HG03442 (cell line): Measurements from ENCODE around the gene LRP3.

ENCODE experiments used
- ATAC-seq: cut with Tn5 transposase; IDR thresholded peaks from one replicate; pipeline ENCODE4 v1.9.1; 2021; ENCODE audit warnings: mild to moderate bottlenecking, moderate library complexity; ENCODE audit not compliant: unreplicated experiment

Gene LRP3

GRCh38 chr19:33251076-33251475 is 56.9 kb downstream of the LRP3 start:
- ATAC-seq, result no peak

DNA sequence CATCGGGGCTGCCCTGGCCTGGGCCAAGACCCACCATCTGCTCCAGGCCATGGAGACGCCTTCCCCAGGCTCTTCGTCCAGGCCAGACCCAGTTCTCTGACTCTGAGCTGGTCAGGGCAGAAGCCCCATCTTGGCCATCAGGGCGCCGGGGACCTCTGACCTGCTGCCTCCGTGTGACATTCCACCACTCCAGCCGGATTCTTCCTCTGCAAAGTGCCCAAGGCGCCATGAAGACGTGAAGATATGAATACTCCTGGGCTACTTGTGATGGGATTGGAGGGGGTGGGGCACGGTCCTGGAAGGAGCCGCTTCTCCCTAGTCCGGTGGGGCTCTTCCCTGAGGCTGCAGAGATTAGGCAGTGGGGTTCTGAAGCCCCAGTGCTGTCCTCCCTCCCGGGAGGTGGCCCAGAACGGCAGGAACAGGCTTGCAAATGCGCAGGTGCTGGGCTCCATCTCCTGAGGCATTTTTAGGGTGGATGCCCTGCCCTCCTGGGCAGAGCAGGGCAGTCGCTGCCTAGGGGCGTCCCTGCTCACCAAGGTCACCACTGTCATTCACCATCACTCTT is 57.5 kb downstream of the LRP3 start:
- ATAC-seq, result no peak

- no peak for ATAC-seq
These were observed 58.4 kb downstream of the LRP3 start for GRCh38 chr19:33252418-33252962.

DNA sequence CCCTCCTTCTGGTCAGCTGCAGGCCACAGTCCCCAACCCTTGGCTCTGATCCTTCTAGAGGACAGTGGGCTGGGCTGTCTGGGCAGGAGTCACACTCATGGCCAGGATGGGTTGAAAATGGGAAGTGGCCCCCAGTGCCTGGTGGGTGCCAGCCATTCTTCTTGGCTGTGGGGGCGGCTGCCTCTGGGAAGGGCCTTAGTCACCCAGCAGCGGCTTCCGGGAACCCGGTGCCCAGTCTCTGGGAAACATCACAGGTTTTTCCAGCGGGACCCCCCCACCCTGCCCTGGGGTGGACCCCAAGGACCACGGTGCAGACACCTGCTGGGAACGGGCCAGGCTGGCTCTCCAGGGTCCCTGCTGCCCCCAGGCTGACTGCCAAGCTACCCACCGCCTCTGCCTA is 58.8 kb downstream of the LRP3 start:
- no peak for ATAC-seq

DNA sequence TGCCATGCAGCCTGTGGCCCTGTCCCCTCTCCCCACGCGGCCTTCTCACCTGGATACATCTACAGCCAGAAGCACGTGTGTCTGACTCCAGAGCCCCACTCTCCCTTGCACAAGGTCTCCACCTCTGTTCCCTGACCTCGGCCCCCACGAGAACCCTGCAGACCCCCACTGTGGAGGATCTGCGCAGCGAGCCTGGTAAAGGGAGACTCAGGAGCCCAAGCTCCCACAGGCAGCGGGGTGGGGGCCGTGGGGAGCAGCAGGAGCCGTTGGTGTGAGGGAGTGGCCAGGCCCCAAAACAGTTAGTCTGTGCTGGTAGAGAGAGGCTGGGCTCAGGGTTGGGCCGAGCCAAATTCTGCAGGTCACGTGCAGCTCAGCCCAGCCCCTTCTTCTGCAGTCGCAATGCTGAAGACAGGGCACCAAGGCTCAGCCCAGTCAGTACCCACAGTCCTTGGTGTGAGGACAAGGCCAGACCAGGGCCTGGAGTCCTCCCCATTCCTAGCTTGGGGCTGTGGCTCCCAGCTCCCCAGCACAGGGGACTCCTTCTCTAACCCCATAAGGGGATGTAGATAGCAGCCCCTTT is 60.2 kb downstream of the LRP3 start:
- ATAC-seq, result no peak

GRCh38 chr19:33255781-33256180 is 61.7 kb downstream of the LRP3 start:
- no peak for ATAC-seq

DNA sequence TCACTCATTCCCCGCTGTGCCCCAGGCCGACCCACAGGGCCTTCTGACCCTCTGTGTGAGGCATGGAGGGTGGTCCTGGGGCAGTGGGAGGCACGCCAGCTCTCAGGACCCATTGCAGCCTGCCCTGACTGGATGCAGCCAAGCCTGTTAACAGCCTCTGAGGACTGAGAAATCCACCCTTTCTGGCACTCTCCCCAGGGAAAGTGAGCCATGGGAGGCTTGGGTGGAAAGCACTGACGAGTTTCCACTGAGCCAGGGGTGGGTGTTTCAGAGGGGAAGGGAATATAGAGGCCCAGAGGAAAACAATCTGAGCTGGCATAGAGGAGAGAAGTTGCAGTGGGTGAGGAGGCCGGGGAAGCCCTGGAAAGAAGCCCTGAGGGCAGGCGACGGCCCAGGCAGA is 62.1 kb downstream of the LRP3 start:
- ATAC-seq, result no peak

GRCh38 chr19:33257828-33258227 is 63.7 kb downstream of the LRP3 start:
- ATAC-seq, result no peak
